GM12891 (cell line): Measurements from ENCODE around the gene ITGB2. TPM values are rescaled to one million over a fixed set of nuclear protein-coding genes. Genes with fewer than 3 reads are reported as not detected.

Experiments
- DNase-seq: peaks from one replicate; pipeline ENCODE4 v3.0.0; 2011; ENCODE audit warnings: low spot score; ENCODE audit not compliant: insufficient read length
- FAIRE-seq: peaks from 2 replicates; lab custom pipeline; 2011; peaks lifted over from hg19 to GRCh38; lab: Jason Lieb, UNC
- PAX5 ChIP-seq: IDR thresholded peaks from 2 replicates; pipeline ENCODE4 v1.6.1; 2011; ENCODE audit warnings: low read length, moderate library complexity, mild to moderate bottlenecking; ENCODE audit not compliant: insufficient read depth, severe bottlenecking
- POLR2A ChIP-seq: IDR thresholded peaks from 2 replicates; pipeline ENCODE4 v1.6.1; 2011; ENCODE audit warnings: low read depth, low read length, control low read depth
- POLR2AphosphoS5 ChIP-seq: IDR thresholded peaks from 2 replicates; pipeline ENCODE4 v1.6.1; 2011; ENCODE audit warnings: low read depth, low read length, control low read depth
- POU2F2 ChIP-seq: IDR thresholded peaks from 2 replicates; pipeline ENCODE4 v1.6.1; 2011; ENCODE audit warnings: low read depth, mild to moderate bottlenecking, control low read depth, low read length, moderate library complexity
- SPI1 ChIP-seq: IDR thresholded peaks from 2 replicates; pipeline ENCODE4 v1.6.1; 2011; ENCODE audit warnings: low read depth, low read length, control low read depth
- TAF1 ChIP-seq: IDR thresholded peaks from 2 replicates; pipeline ENCODE4 v1.6.1; 2011; ENCODE audit warnings: low read depth, low read length, control low read depth
- polyA plus RNA-seq: library from polyadenylated mRNA; unstranded; fragments of >200 nt; gene quantifications from one replicate; pipeline ENCODE4 v1.2.1, GENCODE V29; 2012; ENCODE audit warnings: low read depth, missing spikeins, inconsistent platforms; ENCODE audit not compliant: missing spikeins

Gene ITGB2
- polyA plus RNA-seq, result 62.1 TPM

GRCh38 chr21:44920694-44921604 lies at the start of gene ITGB2:
ITGB2 (minus strand) TSS chr21:44920899; CDS start chr21:44910782, 10,117 bp downstream.
- DNase-seq (no peak), FAIRE-seq (peak; percentile 89)
- TF ChIP-seq POU2F2 (no peak), PAX5 (no peak), TAF1 (0 out of 2 replicates have a peak, but pooled peaks have one; percentile 30), SPI1 (peak; percentile 77), POLR2AphosphoS5 (no peak), POLR2A (0 out of 2 replicates have a peak, but pooled peaks have one; percentile 27)

GRCh38 chr21:44969931-44970755 lies 49.4 kb upstream of the ITGB2 start:
- FAIRE-seq (no peak), DNase-seq (no peak)
- TF ChIP-seq TAF1 (no peak), POLR2A (no peak), PAX5 (no peak), SPI1 (no peak)

GRCh38 chr21:44969066-44969670 lies 48.5 kb upstream of the ITGB2 start:
- TF ChIP-seq PAX5 (no peak), POU2F2 (no peak), SPI1 (no peak), POLR2AphosphoS5 (no peak), POLR2A (no peak), TAF1 (no peak)
- DNase-seq (no peak), FAIRE-seq (no peak)

DNA sequence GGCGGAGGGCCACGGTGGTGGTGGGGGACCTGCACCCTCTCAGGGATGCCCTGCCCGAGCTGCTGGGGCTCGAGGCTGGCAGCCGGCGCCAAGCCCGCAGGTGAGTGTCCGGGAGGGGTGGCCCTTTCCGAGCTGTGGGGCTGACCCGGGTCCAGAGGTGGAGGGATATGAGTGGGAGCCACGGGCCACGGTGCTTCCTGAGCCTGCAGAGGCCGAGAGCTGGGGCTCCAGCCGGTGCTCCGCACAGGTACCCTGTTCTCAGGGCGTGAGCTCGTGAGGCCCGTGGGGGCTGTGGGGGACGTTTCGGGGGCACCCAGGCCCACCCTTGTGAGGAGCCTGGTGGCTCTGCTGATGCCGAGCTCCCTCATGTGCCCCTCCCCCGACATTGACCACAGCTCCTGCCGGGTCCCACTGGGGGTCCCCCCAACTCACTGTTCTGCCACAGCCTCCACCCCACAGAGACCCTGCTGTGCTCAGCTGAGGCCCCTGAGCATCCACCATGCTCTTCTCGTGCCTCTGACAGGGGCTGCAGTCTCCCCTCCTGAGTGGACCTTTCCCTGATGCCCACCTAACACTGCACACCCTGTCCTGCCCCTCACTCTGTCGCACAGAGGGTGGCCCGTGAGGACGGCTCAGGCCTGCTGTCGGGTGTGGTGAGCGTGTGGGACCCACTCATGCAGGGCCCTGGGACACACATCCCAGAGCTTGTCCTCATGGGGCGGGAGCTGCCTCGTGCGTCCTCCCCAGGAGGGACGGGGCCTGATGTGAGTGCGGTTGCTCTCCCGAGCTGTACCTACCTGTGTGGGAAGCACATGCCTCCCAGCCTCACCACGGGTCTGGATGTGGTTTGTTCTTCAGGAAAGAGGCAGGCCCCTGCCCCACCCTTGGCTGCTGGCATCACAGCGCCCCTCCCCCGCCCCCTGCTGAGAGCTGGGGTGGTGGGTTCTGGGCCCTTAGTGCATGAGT lies 46.7 kb upstream of the ITGB2 start:
- no peak for DNase-seq
- no peak for FAIRE-seq
- no peak for TF ChIP-seq POLR2A
- no peak for TF ChIP-seq PAX5
- TF ChIP-seq POU2F2, result no peak
- TF ChIP-seq POLR2AphosphoS5, result no peak
- no peak for TF ChIP-seq SPI1
- TF ChIP-seq TAF1, result no peak

DNA sequence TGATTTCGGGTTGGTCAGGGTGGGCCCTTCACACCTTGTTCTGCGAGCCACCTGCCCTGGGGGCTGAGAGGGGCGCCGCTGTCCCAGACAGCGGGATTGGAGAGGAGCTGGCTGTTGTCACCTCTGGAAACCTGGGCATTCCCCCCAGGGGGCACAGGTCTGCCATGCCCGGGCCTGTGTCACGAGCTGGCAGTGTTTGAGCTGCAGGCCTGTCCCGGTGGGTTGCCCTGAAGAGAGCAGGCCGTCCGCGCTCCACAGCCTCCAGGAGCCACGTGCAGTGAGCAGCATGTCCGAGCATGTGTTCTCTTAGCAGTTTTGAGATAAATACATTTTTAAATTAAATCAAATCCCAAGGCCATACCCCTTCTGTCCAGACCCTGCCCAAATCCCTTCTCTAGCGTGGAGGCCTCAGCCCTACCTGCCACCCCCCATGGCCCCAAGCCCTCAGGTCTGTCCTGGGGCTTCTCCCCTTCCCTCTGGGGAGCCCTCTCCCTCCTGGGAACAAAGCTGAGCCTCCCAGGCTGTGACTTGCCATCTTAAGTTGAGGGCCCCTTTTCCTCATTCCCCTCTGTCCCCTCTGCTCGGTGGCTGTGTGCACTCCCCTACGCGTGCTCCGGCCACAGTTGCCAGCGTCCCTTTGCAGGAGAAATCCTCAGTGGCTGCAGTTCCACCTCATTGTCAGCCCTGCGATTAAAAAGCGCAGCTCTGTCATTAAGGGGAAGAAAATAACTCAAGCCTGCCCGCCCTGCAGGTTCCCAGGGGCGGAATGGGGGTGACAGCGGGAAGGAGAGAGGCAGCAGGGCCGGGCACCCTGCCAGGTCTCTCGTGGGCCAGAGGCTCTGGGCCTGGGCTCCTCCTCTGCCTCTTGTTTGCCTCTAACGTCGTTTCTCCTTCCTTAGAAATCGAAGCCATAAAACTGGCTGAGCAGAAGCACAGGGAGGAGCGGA lies 45.7 kb upstream of the ITGB2 start:
- DNase-seq (no peak), FAIRE-seq (no peak)
- TF ChIP-seq PAX5, result no peak
- no peak for TF ChIP-seq TAF1
- no peak for TF ChIP-seq POLR2A
- no peak for TF ChIP-seq POU2F2
- TF ChIP-seq SPI1, result no peak
- no peak for TF ChIP-seq POLR2AphosphoS5

GRCh38 chr21:44965251-44966022 lies 44.7 kb upstream of the ITGB2 start:
- FAIRE-seq, result no peak
- no peak for DNase-seq

GRCh38 chr21:44964381-44964780 lies 43.7 kb upstream of the ITGB2 start:
- DNase-seq (no peak), FAIRE-seq (no peak)
- TF ChIP-seq POLR2A (no peak), POU2F2 (no peak), SPI1 (no peak), PAX5 (no peak), POLR2AphosphoS5 (no peak), TAF1 (no peak)

More at GRCh38 chr21:44965251-44966022, 44.7 kb upstream of the ITGB2 start:
- TF ChIP-seq TAF1 (no peak), SPI1 (no peak), POU2F2 (no peak), PAX5 (no peak)
